GM12892 (cell line): ENCODE measurements around the gene DUS1L.

Experiments used
- POLR2A ChIP-seq: IDR thresholded peaks from 2 replicates; pipeline ENCODE4 v1.6.1; 2011; ENCODE audit warnings: low read depth, low read length, control low read depth
- POLR2AphosphoS5 ChIP-seq: IDR thresholded peaks from 2 replicates; pipeline ENCODE4 v1.6.1; 2011; ENCODE audit warnings: low read depth, low read length, control low read depth
- TAF1 ChIP-seq: IDR thresholded peaks from 2 replicates; pipeline ENCODE4 v1.6.1; 2011; ENCODE audit warnings: low read depth, mild to moderate bottlenecking, control low read depth, low read length, borderline replicate concordance

GRCh38 chr17:82012640-82013295 is 52.8 kb downstream of the DUS1L start:
- TF ChIP-seq TAF1 (no peak), POLR2A (no peak), POLR2AphosphoS5 (no peak)
